GM18867 (cell line): ENCODE results near the gene VWC2L.

Experiments used
- ATAC-seq: cut with Tn5 transposase; IDR thresholded peaks from one replicate; pipeline ENCODE4 v1.9.1; 2021; ENCODE audit warnings: mild to moderate bottlenecking, moderate library complexity; ENCODE audit not compliant: unreplicated experiment

Gene VWC2L

DNA sequence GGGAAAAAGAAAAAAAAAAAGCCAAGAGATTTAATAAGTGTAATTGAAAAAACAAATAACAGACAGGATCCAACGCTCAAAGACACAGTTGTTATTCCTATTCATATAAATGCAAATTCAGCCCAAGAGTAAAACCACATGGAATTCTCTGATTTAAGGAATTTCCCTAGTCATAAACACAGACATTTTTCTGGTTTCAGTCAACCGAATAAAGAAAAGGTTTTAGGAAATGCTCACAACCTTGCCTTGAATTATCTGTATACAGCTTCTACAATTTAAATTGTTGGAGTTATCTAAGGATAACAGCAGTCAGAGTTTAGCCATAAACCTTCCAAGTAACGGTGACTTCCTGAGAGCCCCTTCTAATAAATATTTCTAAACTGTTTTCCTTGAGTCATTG lies 122.7 kb downstream of the VWC2L start:
- ATAC-seq = no peak

DNA sequence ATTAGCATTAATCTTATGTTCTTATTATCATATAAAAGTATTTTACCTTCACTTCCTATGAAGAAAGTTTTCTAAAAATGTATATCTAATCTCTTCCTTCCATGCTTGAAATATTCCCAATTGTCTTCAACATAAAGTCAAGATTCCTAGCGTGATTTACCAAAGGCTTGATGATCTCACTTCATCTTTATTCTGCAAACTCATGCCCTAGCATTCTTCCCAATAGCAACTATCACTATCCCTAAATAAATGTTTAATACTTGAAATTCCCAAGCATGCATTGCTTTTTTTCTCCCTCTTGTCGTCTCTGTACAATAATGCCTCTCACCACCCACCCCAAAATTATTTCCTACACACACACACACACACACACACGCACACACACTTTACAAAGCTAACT lies 125.8 kb downstream of the VWC2L start:
- no peak for ATAC-seq

DNA sequence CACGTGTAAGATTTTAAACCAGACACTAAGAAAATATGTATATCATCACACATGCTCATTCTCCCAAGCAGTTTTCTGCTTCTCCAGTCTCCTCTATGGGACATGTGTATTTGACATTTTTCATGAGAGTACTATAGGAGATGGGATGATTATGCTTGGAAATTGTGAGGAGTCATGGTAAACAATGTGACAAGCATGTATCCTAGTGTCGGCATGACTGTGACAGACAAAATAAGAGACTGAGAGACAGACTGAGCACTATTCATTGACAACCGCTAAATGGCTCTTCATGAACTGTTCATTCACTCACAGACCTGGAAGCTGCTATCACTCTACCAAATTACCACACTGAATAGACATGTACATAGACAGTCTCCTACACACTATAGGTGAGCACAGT lies 127.1 kb downstream of the VWC2L start:
- no peak for ATAC-seq

GRCh38 chr2:214542295-214542694 lies 131.4 kb downstream of the VWC2L start:
- no peak for ATAC-seq

DNA sequence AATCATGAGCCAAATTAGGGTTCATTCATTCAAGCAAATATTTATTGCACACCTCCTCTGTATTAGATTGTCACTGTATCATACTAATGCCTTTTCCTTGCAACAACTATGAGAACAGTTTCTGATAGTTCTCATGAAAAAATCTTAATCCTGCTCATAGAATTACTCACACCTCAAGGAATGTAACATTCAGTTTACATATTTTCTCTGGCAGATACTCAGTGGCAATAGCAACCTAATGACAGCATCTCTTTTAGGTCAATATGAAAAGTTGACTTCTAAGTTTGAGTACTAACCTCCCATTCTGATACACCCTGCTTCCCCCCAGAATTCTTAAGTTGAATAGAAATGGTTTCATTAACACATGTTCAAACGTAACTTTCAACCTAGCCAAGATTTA lies 132.0 kb downstream of the VWC2L start:
- ATAC-seq = no peak

GRCh38 chr2:214543386-214543955 lies 132.6 kb downstream of the VWC2L start:
- no peak for ATAC-seq

DNA sequence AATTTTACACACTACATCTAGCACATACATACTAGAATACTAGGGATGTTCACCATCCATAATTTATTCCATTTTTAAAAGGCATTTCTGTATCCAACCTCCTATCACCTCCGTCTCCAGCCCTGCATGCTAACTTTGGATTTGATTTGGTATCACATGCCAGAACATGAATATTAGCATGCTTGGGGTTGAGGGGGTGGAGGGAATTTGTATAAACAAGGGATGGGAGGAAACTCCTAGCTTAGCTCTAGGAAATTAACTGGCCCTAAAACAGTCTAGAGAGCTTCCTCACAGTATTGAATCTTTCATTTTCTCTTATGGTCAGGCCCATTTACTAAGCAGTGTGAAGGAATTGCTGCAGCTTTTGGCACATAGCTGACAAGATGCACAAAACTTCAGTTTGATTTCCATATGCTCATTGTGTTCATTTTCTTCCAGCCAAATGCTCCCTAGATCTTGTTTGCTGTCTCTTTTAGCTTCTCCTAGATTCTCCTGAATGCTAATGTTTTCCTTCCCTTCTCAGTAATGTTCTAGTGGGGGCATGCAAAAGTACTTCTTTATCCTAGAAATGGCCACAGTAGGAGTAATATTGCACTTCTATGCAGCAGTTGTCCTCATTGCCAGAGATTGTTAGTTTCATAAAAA lies 135.2 kb downstream of the VWC2L start:
- no peak for ATAC-seq

DNA sequence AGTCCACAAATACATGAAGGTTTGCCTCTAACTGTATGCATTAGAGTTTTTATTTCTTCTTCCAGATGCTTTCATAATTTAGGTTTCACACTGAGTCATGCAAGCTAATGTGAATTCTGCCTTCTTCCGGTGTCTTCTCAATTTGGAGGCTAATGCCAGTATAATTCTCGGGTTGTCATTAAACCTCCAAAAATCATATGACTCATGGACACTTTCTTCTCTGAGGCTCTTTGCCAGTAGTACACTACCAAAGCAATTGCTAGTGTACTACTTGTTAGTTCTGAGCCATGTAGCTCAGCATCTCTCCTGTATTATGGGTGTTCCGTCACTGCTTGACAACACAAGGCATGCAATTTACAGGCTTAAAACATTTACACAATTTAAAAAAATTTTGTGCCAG lies 137.1 kb downstream of the VWC2L start:
- ATAC-seq = no peak

- ATAC-seq = no peak
Observed at GRCh38 chr2:214549946-214550345, 139.1 kb downstream of the VWC2L start.

- ATAC-seq = no peak
Observed at GRCh38 chr2:214550786-214551185, 139.9 kb downstream of the VWC2L start.

- ATAC-seq = no peak
Observed at GRCh38 chr2:214557884-214558283, 147.0 kb downstream of the VWC2L start.

DNA sequence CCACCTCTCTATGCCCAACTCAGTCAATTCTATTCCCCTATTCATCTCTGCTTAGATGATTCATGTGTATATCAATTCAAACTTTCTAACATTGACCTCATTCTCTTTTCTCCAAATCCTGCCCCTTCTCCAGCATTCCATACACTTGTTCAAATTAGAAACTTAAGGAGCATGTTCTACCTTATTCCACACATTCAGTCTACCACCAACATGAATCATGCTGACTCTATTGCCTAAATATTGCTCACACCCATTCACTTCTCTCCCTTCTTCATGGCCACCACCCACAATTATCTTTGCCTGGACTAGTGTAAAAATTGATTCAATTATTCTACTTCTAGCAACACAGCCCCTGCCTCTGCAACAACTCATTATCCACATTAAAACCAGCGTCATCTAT lies 147.5 kb downstream of the VWC2L start:
- no peak for ATAC-seq

GRCh38 chr2:214560176-214560575 lies 149.3 kb downstream of the VWC2L start:
- no peak for ATAC-seq

DNA sequence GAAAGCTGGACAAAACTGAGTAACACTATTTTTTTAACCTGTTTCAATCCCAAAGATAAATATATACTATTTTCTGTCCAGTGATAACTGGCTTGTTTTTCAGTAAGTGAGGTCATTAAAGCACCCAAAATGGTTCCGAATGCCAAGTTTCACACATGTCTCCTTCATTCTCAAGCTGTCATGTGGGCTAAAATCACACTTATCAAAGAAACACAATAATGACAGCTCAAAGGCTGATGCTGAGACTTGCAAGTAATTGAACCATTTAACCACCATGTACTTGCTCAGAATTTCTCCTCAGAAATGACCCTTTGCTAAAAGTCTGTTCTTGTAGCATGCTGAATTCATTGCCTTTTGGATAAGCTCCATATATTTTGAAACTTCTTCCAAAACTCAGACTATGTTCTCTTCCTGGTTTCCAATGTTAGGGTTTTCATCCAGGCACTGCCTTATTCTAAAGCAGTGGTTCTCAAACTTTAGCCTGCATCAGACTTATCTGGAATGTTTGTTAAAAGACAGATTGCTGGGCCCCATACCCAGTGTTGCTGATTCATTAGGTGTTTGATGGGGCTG lies 149.8 kb downstream of the VWC2L start:
- no peak for ATAC-seq

GRCh38 chr2:214565246-214565645 lies 154.4 kb downstream of the VWC2L start:
- ATAC-seq = no peak

- no peak for ATAC-seq
Observed at GRCh38 chr2:214566457-214566856, 155.6 kb downstream of the VWC2L start.

- no peak for ATAC-seq
Observed at GRCh38 chr2:214569419-214570035, 158.7 kb downstream of the VWC2L start.

- ATAC-seq = no peak
Observed at GRCh38 chr2:214574084-214574781, 163.4 kb downstream of the VWC2L start.

GRCh38 chr2:214575030-214575429 lies 164.2 kb downstream of the VWC2L start:
- no peak for ATAC-seq

DNA sequence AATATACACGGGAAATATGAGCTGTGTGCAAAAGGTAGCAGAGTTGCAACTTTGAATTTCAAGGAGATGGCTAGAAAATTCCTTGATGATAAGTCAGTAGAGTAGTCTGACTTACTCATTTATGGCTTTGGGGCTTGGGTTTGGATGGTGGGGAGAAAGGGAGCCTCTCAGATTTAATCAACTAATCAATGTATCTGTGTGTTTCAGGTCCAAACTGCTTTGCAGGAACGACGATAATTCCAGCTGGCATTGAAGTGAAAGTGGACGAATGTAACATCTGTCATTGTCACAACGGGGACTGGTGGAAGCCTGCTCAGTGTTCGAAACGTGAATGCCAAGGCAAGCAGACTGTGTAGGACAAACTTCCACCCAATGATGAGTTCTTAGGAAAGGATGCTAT lies 164.6 kb downstream of the VWC2L start:
- no peak for ATAC-seq

DNA sequence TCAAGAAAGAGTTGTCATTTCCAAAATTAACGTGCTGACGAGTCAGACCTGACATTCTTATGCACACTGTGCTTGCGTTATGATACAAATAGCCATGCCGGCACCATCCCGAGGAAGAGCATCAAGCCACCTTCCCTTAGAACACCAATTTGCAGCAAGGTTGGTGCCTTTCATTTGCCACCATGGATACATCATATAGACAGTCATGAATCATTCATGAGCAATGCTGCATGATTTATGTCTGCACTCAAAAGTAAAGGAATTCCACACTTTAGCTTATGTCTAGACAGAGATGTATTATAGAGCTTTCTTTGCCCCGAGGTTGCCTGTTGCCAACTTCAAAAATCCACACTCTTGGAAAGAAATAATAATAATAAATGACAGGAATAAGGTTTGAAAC lies 166.9 kb downstream of the VWC2L start:
- no peak for ATAC-seq

- no peak for ATAC-seq
Observed at GRCh38 chr2:214578442-214578841, 167.6 kb downstream of the VWC2L start.
